Measurements from ENCODE around the gene TEX54. TPM values are rescaled to one million over a fixed set of nuclear protein-coding genes. Genes with fewer than 3 reads are reported as not detected.

TEX54 gene
- total and polyA plus RNA-seq, 2 of the 13 experiments (the other 11 are each of a cell fraction or from before 2014, with no cell fraction given) = not detected

GRCh38 chr11:62787005-62787759 lies 45.5 kb downstream of the TEX54 start, which contains the start of gene TMEM179B (continued):
- TF ChIP-seq, protein P1, sequence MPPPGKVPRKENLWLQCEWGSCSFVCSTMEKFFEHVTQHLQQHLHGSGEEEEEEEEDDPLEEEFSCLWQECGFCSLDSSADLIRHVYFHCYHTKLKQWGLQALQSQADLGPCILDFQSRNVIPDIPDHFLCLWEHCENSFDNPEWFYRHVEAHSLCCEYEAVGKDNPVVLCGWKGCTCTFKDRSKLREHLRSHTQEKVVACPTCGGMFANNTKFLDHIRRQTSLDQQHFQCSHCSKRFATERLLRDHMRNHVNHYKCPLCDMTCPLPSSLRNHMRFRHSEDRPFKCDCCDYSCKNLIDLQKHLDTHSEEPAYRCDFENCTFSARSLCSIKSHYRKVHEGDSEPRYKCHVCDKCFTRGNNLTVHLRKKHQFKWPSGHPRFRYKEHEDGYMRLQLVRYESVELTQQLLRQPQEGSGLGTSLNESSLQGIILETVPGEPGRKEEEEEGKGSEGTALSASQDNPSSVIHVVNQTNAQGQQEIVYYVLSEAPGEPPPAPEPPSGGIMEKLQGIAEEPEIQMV (CRISPR knock-in tag; IDR thresholded peaks at IDR 0.05; ENCODE audit: low read depth) = peak; percentile 89
- TF ChIP-seq PPARG (CRISPR knock-in tag; conservative IDR thresholded peaks at IDR 0.05) (peak; percentile 21; the same call in 1 of the 2 replicates), YEATS4 (CRISPR knock-in tag; IDR thresholded peaks at IDR 0.05; ENCODE audit: borderline replicate concordance) (peak; percentile 89), ZNF605 (CRISPR knock-in tag; IDR thresholded peaks at IDR 0.05) (no peak; the same call in 1 of the 2 replicates), ZNF407 (CRISPR knock-in tag; IDR thresholded peaks at IDR 0.05; ENCODE audit: not compliant biosample characterization) (peak; percentile 92), FOSL1 (CRISPR knock-in tag; IDR thresholded peaks at IDR 0.05; ENCODE audit: borderline replicate concordance) (peak; percentile 29; the same call in 1 of the 2 replicates), ZBTB1 (CRISPR knock-in tag; IDR thresholded peaks at IDR 0.05; ENCODE audit: borderline replicate concordance) (no peak), ZNF652 (CRISPR knock-in tag; IDR thresholded peaks at IDR 0.05; ENCODE audit: borderline replicate concordance, low read depth) (no peak), ZMAT3 (CRISPR knock-in tag; conservative IDR thresholded peaks at IDR 0.05) (peak; percentile 94), SOX5 (CRISPR knock-in tag; IDR thresholded peaks at IDR 0.05; ENCODE audit: borderline replicate concordance) (peak; percentile 50; the same call in 1 of the 2 replicates), SALL1 (CRISPR knock-in tag; IDR thresholded peaks at IDR 0.05) (peak; percentile 88), ZSCAN5A (CRISPR knock-in tag; IDR thresholded peaks at IDR 0.05; ENCODE audit: borderline replicate concordance) (peak; percentile 91), UBTF (CRISPR knock-in tag; IDR thresholded peaks at IDR 0.05) (peak; percentile 84), IRF2 (CRISPR knock-in tag; IDR thresholded peaks at IDR 0.05) (peak; percentile 94), MYNN (CRISPR knock-in tag; IDR thresholded peaks at IDR 0.05; ENCODE audit: low read depth) (peak; percentile 88; the same call in 1 of the 2 replicates)
